GM23338 (cell line): ENCODE results near the gene ARHGEF28. TPM values are rescaled to one million over a fixed set of nuclear protein-coding genes. Genes with fewer than 3 reads are reported as not detected.
A peak's percentile ranks its signal among the peaks of the same experiment; 100 is the strongest.

ENCODE experiments used
- ATAC-seq: fragments of 200-7000 bp; cut with Tn5 transposase; 3 replicates; pipeline ENCODE4 v1.9.1; 2020
- DNase-seq: peaks from one replicate; pipeline ENCODE4 v3.0.0-alpha.2; 2015; ENCODE audit warnings: low spot score
- H2AFZ ChIP-seq: fragments of 200-600 bp; sonication (generic); 2 replicates; pipeline ENCODE4 v1.8.0; 2016; ENCODE audit warnings: antibody characterized with exemption, mild to moderate bottlenecking, moderate library complexity
- H3F3A ChIP-seq: fragments of 200-600 bp; sonication (generic); replicated peaks from 2 replicates; pipeline ENCODE4 v1.8.0; 2017; ENCODE audit warnings: antibody characterized with exemption, mixed run types, low read depth
- H3K27ac ChIP-seq: fragments of 200-600 bp; sonication (generic); 2 replicates; pipeline ENCODE4 v1.6.1; 2016; ENCODE audit warnings: low read depth
- H3K27me3 ChIP-seq: fragments of 200-600 bp; sonication (generic); 2 replicates; pipeline ENCODE4 v1.8.0; 2016; ENCODE audit warnings: mild to moderate bottlenecking, mixed run types, moderate library complexity; ENCODE audit not compliant: insufficient read depth
- H3K36me3 ChIP-seq: fragments of 200-600 bp; sonication (generic); 2 replicates; pipeline ENCODE4 v1.8.0; 2016; ENCODE audit warnings: mild to moderate bottlenecking; ENCODE audit not compliant: insufficient read depth
- H3K4me1 ChIP-seq: fragments of 200-600 bp; sonication (generic); 2 replicates; pipeline ENCODE4 v1.8.0; 2016; ENCODE audit warnings: mild to moderate bottlenecking, moderate library complexity; ENCODE audit not compliant: insufficient read depth
- H3K4me2 ChIP-seq: fragments of 200-600 bp; sonication (generic); 2 replicates; pipeline ENCODE4 v1.7.1; 2017; ENCODE audit warnings: mixed run types
- H3K4me3 ChIP-seq: fragments of 200-600 bp; sonication (generic); 2 replicates; pipeline ENCODE4 v1.6.1; 2016; ENCODE audit warnings: mixed run types
- H3K79me2 ChIP-seq: fragments of 200-600 bp; sonication (generic); replicated peaks from 2 replicates; pipeline ENCODE4 v1.8.0; 2017; ENCODE audit warnings: mild to moderate bottlenecking; ENCODE audit not compliant: insufficient read depth
- H3K9me2 ChIP-seq: fragments of 200-600 bp; sonication (generic); 2 replicates; pipeline ENCODE4 v1.8.0; 2017; ENCODE audit not compliant: insufficient read depth
- H4K20me1 ChIP-seq: fragments of 200-600 bp; sonication (generic); replicated peaks from 2 replicates; pipeline ENCODE4 v1.8.0; 2017; ENCODE audit warnings: mild to moderate bottlenecking; ENCODE audit not compliant: insufficient read depth
- H3K27ac Mint-ChIP-seq: 2 replicates; pipeline ENCODE4 v1.8.0; 2020; ENCODE audit warnings: inconsistent platforms, mild to moderate bottlenecking, moderate library complexity, mixed read lengths
- H3K27me3 Mint-ChIP-seq: 3 replicates; pipeline ENCODE4 v1.8.0; 2022; ENCODE audit warnings: low read depth, mild to moderate bottlenecking, moderate library complexity, mixed read lengths, inconsistent platforms; ENCODE audit not compliant: insufficient read depth, poor library complexity
- H3K36me3 Mint-ChIP-seq: 3 replicates; pipeline ENCODE4 v1.8.0; 2021; ENCODE audit warnings: low read depth, mild to moderate bottlenecking, inconsistent platforms, moderate library complexity, mixed read lengths
- H3K4me1 Mint-ChIP-seq: 3 replicates; pipeline ENCODE4 v1.8.0; 2020; ENCODE audit warnings: mild to moderate bottlenecking, inconsistent platforms, mixed read lengths
- H3K4me3 Mint-ChIP-seq: 3 replicates; pipeline ENCODE4 v1.8.0; 2021; ENCODE audit warnings: moderate library complexity, mild to moderate bottlenecking, inconsistent platforms, mixed read lengths
- H3K9me3 Mint-ChIP-seq: 3 replicates; pipeline ENCODE4 v1.8.0; 2020; ENCODE audit warnings: moderate library complexity, mild to moderate bottlenecking, inconsistent platforms, mixed read lengths
- CREB1 ChIP-seq: fragments of 250-450 bp; sonication (Bioruptor Pico); IDR thresholded peaks from 2 replicates; pipeline ENCODE4 v1.5.0; 2020; ENCODE audit warnings: low read depth, mild to moderate bottlenecking, moderate library complexity
- EZH2 ChIP-seq: fragments of 200-600 bp; sonication (generic); IDR thresholded peaks from one replicate; pipeline ENCODE4 v1.8.0; 2017; ENCODE audit warnings: antibody characterized with exemption, mild to moderate bottlenecking, low read depth; ENCODE audit not compliant: unreplicated experiment
- EZH2phosphoT487 ChIP-seq: fragments of 200-600 bp; sonication (generic); IDR thresholded peaks from one replicate; pipeline ENCODE4 v1.8.1; 2018; ENCODE audit warnings: antibody characterized with exemption; ENCODE audit not compliant: unreplicated experiment
- NANOG ChIP-seq: IDR thresholded peaks from 2 replicates; pipeline ENCODE4 v1.6.1; 2016; ENCODE audit warnings: antibody characterized with exemption, borderline replicate concordance
- REST ChIP-seq: IDR thresholded peaks from one replicate; pipeline ENCODE4 v1.6.1; 2018; ENCODE audit warnings: antibody characterized with exemption; ENCODE audit not compliant: unreplicated experiment
- STAT1 ChIP-seq: IDR thresholded peaks from one replicate; pipeline ENCODE4 v1.6.1; 2016; ENCODE audit warnings: antibody characterized with exemption; ENCODE audit not compliant: unreplicated experiment
- ZNF114 ChIP-seq: fragments of 250-450 bp; sonication (Bioruptor Pico); IDR thresholded peaks from 2 replicates; pipeline ENCODE4 v1.5.0; 2020; ENCODE audit warnings: mild to moderate bottlenecking, moderate library complexity
- ZNF331 ChIP-seq: fragments of 250-450 bp; sonication (Bioruptor Pico); IDR thresholded peaks from 2 replicates; pipeline ENCODE4 v1.5.0; 2020; ENCODE audit warnings: low read depth, mild to moderate bottlenecking, moderate library complexity
- polyA plus RNA-seq: library from polyadenylated mRNA; unstranded; fragments of >200 nt; fragmentation: Nextera tagmentation; extraction: Ambion mirVana; gene quantifications from 2 replicates; pipeline ENCODE4 v1.2.1, GENCODE V29; 2016
- total RNA-seq: library from RNA; depleted of rRNA; stranded (reverse); fragments of >200 nt; shearing (Covaris generic); gene quantifications from 2 replicates; pipeline ENCODE4 v1.2.3, GENCODE V29; 2014
- TF ChIP-seq, protein P1 (sequence below), 2 experiments: fragments of 200-600 bp in 1 of 2; sonication (generic) in 1 of 2; conservative IDR thresholded peaks; 2 replicates each; pipeline versions ENCODE4 v1.5.1 to v1.6.1; 2016 to 2017; ENCODE audit warnings: antibody characterized with exemption in 2 of 2, low read depth in 2 of 2, mild to moderate bottlenecking in 2 of 2, moderate library complexity in 1 of 2

The ARHGEF28 gene
- total and polyA plus RNA-seq, 2 experiments from 2014 or later = 0.39 to 1.0 TPM

- H3K79me2 ChIP-seq = no peaks in the 10 kb centered on the region
- H4K20me1 ChIP-seq = no peaks in the 10 kb centered on the region
- H3K4me3 Mint-ChIP-seq = peak overlapping the region; percentile 24
- no peak overlapping the region for H3K27ac ChIP-seq
- no peak overlapping the region for H2AFZ ChIP-seq
- H3K27me3 Mint-ChIP-seq = peaks cover 9% of the 10 kb centered on the region
- H3K9me3 Mint-ChIP-seq = no peaks in the 10 kb centered on the region
- no peaks in the 10 kb centered on the region for H3K36me3 ChIP-seq
- H3K4me1 Mint-ChIP-seq = peaks cover 30% of the 10 kb centered on the region
- no peaks in the 10 kb centered on the region for H3K27me3 ChIP-seq
- DNase-seq = peak; percentile 49
- TF ChIP-seq STAT1 (no peak), ZNF114 (CRISPR knock-in tag) (no peak)
- no peak overlapping the region for H3K4me3 ChIP-seq
- no peaks in the 10 kb centered on the region for H3F3A ChIP-seq
- H3K27ac Mint-ChIP-seq = no peak overlapping the region
- peak overlapping the region; percentile 45 for H3K4me2 ChIP-seq
- H3K9me2 ChIP-seq = no peaks in the 10 kb centered on the region
- H3K36me3 Mint-ChIP-seq = no peaks in the 10 kb centered on the region
- ATAC-seq = peak; percentile 73
- peaks cover 16% of the 10 kb centered on the region for H3K4me1 ChIP-seq
Observed at GRCh38 chr5:73644385-73644963, 18.5 kb downstream of the ARHGEF28 start.

DNA sequence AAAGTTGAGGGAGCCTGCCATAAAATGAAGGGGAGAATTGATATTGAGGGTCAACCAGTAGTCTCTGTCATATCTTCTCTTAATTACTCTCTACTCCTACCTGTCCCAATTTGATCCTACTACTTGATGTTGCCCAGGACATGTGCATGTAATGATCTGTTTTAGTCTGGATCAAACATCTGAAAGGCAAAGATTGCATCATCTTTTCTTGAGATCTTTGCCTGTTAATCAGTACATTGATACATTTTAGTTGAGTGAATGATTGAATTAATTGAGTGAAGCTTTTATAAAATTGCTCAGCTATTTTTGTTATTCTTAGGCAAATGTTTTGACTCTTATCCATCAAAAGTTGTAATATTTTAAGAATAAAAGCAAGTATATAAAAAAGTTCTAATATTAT, 21.7 kb downstream of the ARHGEF28 start:
- Histone ChIP-seq H3K36me3 (no peaks in the 10 kb centered on the region), H3K4me2 (no peak overlapping the region), H3K27me3 (no peaks in the 10 kb centered on the region), H3K79me2 (no peaks in the 10 kb centered on the region), H2AFZ (no peak overlapping the region), H3K9me2 (no peaks in the 10 kb centered on the region), H3K4me3 (no peak overlapping the region), H3F3A (no peaks in the 10 kb centered on the region), H4K20me1 (no peaks in the 10 kb centered on the region), H3K27ac (no peak overlapping the region), H3K4me1 (peaks cover 9% of the 10 kb centered on the region)
- Mint-ChIP-seq H3K4me3 (no peak overlapping the region), H3K27me3 (peaks cover 5% of the 10 kb centered on the region), H3K36me3 (no peaks in the 10 kb centered on the region), H3K9me3 (no peaks in the 10 kb centered on the region), H3K4me1 (peaks cover 18% of the 10 kb centered on the region), H3K27ac (no peak overlapping the region)
- DNase-seq (no peak), ATAC-seq (no peak)
- TF ChIP-seq CREB1 (no peak), EZH2phosphoT487 (no peak)

DNA sequence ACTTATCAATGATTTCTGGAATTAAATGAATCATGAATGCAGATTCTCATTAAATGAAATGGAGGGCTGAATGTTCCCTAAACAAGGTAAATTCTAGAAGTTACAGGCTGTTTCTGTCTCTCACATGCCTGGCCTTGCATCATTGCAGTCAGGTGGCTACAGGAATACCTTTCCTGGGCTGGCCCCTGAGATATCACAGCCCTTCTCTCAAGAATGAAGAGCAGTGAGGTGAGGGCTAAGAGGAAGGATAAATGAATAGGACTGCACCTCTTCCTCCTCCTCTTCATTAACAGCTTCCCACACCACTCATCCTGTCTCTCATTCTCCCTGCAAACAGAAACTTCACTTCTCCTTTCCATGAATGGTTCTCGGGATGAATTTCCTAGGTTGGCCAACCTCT, 22.5 kb downstream of the ARHGEF28 start:
- H3K9me3 Mint-ChIP-seq = no peaks in the 10 kb centered on the region
- H3K4me1 Mint-ChIP-seq = peaks cover 17% of the 10 kb centered on the region
- no peaks in the 10 kb centered on the region for H3F3A ChIP-seq
- H3K36me3 ChIP-seq = no peaks in the 10 kb centered on the region
- ATAC-seq (no peak), DNase-seq (no peak)
- H3K27me3 ChIP-seq = no peaks in the 10 kb centered on the region
- no peaks in the 10 kb centered on the region for H3K9me2 ChIP-seq
- peaks cover 9% of the 10 kb centered on the region for H3K4me1 ChIP-seq
- peaks cover 5% of the 10 kb centered on the region for H3K27me3 Mint-ChIP-seq
- no peak overlapping the region for H2AFZ ChIP-seq
- no peak overlapping the region for H3K4me2 ChIP-seq
- H4K20me1 ChIP-seq = no peaks in the 10 kb centered on the region
- H3K27ac Mint-ChIP-seq = no peak overlapping the region
- H3K36me3 Mint-ChIP-seq = no peaks in the 10 kb centered on the region
- H3K79me2 ChIP-seq = no peaks in the 10 kb centered on the region
- H3K4me3 Mint-ChIP-seq = no peak overlapping the region
- H3K4me3 ChIP-seq = no peak overlapping the region
- no peak overlapping the region for H3K27ac ChIP-seq
- TF ChIP-seq, protein P1, sequence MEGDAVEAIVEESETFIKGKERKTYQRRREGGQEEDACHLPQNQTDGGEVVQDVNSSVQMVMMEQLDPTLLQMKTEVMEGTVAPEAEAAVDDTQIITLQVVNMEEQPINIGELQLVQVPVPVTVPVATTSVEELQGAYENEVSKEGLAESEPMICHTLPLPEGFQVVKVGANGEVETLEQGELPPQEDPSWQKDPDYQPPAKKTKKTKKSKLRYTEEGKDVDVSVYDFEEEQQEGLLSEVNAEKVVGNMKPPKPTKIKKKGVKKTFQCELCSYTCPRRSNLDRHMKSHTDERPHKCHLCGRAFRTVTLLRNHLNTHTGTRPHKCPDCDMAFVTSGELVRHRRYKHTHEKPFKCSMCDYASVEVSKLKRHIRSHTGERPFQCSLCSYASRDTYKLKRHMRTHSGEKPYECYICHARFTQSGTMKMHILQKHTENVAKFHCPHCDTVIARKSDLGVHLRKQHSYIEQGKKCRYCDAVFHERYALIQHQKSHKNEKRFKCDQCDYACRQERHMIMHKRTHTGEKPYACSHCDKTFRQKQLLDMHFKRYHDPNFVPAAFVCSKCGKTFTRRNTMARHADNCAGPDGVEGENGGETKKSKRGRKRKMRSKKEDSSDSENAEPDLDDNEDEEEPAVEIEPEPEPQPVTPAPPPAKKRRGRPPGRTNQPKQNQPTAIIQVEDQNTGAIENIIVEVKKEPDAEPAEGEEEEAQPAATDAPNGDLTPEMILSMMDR (conservative IDR thresholded peaks at IDR 0.05; ENCODE audit: low read depth in 2 of 2) = no peak
- no peak for TF ChIP-seq EZH2
- TF ChIP-seq CREB1 = no peak
- no peak for TF ChIP-seq REST
- TF ChIP-seq NANOG = no peak
- no peak for TF ChIP-seq EZH2phosphoT487
- no peak for TF ChIP-seq ZNF331 (CRISPR knock-in tag)
